ENCODE measurements around the gene PLEKHB1.

The PLEKHB1 gene

GRCh38 chr11:73645972-73646631, at the start of gene PLEKHB1:
Gene PLEKHB1, plus strand, starts transcription at chr11:73646581. Its CDS starts 28 bp downstream, at chr11:73646609.
- no peak for DNase-seq (ENCODE audit: low read depth)

GRCh38 chr11:73597336-73597955, 48.9 kb upstream of the PLEKHB1 start:
- no peak for DNase-seq (ENCODE audit: low read depth)

- DNase-seq (ENCODE audit: low read depth): peak; percentile 92
Measured at GRCh38 chr11:73597956-73598718, 48.2 kb upstream of the PLEKHB1 start, which contains the start of gene FAM168A. Gene FAM168A, minus strand, starts transcription at chr11:73598112. Its CDS starts 129,638 bp downstream, at chr11:73468474.

GRCh38 chr11:73598719-73599379, 47.5 kb upstream of the PLEKHB1 start:
- no peak for DNase-seq (ENCODE audit: low read depth)

- DNase-seq (ENCODE audit: low read depth): no peak
Measured at GRCh38 chr11:73612601-73613140, 33.7 kb upstream of the PLEKHB1 start.

GRCh38 chr11:73614591-73614990, 31.8 kb upstream of the PLEKHB1 start:
- no peak for DNase-seq (ENCODE audit: low read depth)

GRCh38 chr11:73622926-73623593, 23.3 kb upstream of the PLEKHB1 start:
- no peak for DNase-seq (ENCODE audit: low read depth)

GRCh38 chr11:73623686-73624085, 22.7 kb upstream of the PLEKHB1 start:
- DNase-seq (ENCODE audit: low read depth): no peak

GRCh38 chr11:73625696-73626318, 20.6 kb upstream of the PLEKHB1 start:
- peak; percentile 27 for DNase-seq (ENCODE audit: low read depth)

GRCh38 chr11:73629907-73630306, 16.5 kb upstream of the PLEKHB1 start:
- DNase-seq (ENCODE audit: low read depth): no peak

GRCh38 chr11:73632996-73633395, 13.4 kb upstream of the PLEKHB1 start:
- no peak for DNase-seq (ENCODE audit: low read depth)

- DNase-seq (ENCODE audit: low read depth): no peak
Measured at GRCh38 chr11:73633999-73634398, 12.4 kb upstream of the PLEKHB1 start.

GRCh38 chr11:73635721-73636120, 10.7 kb upstream of the PLEKHB1 start:
- no peak for DNase-seq (ENCODE audit: low read depth)

GRCh38 chr11:73636249-73636648, 10.1 kb upstream of the PLEKHB1 start:
- no peak for DNase-seq (ENCODE audit: low read depth)

- no peak for DNase-seq (ENCODE audit: low read depth)
Measured at GRCh38 chr11:73637012-73637411, 9.4 kb upstream of the PLEKHB1 start.

GRCh38 chr11:73640592-73640991, 5.8 kb upstream of the PLEKHB1 start:
- no peak for DNase-seq (ENCODE audit: low read depth)

GRCh38 chr11:73641668-73642067, 4.7 kb upstream of the PLEKHB1 start:
- DNase-seq (ENCODE audit: low read depth): no peak

- no peak for DNase-seq (ENCODE audit: low read depth)
Measured at GRCh38 chr11:73645121-73645969, 1.0 kb upstream of the PLEKHB1 start.

GRCh38 chr11:73647459-73648100, 1.2 kb downstream of the PLEKHB1 start:
- no peak for DNase-seq (ENCODE audit: low read depth)

- no peak for DNase-seq (ENCODE audit: low read depth)
Measured at GRCh38 chr11:73648121-73648520, 1.7 kb downstream of the PLEKHB1 start.
